Measurements from ENCODE around the gene CYP4F2.
"Not testable (repeated sequence)": the region's sequence is repeated elsewhere in the genome, so short reads cannot be mapped to it uniquely, and the experiment has no call there.

Gene CYP4F2

DNA sequence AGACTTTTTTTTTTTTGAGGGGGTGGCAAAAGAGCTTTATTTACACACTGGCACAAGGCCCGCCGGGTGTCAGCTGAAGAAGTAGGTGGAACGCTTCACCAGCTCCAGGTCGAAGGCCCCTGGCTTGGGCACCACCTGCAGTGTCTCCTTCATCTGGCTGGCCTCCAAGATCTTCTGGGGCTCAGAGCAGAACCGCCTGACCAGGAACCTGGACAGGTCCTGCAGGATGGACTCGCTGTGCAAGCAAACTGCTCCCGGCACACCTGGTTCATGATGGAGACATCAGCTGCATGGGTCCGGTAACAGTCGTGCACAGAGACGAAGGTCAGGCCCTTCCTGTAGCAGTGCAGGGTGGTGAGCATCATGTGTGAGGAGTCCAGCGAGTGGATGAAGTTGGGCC is 4.4 kb upstream of the CYP4F2 start:
- in situ Hi-C loops (cut with HindIII; ENCODE audit: low sequenced_read_pairs), result loop anchor here (10.0 kb wide), 1 partner anchor 267 kb away; no protein-coding TSS in a partner anchor

DNA sequence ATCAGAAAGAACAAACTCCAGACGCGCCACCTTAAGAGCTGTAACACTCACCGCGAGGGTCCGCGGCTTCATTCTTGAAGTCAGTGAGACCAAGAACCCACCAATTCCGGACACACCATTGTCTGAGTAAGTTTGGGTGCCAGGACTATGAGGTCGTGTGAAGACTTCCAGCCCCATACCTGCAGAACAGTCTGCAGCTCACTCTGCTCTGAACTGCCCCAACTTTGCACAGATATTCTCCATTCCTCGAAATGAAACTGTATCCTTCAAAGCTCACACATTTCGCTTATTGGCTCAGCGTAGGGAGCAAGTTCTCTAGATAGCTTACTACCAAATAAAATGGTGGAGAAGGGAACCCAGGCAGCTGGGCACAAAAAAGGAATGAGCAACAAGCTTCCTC is 2.6 kb upstream of the CYP4F2 start:
- in situ Hi-C loops (cut with HindIII; ENCODE audit: low sequenced_read_pairs), result loop anchor here (10.0 kb wide), 1 partner anchor 266 kb away; no protein-coding TSS in a partner anchor

DNA sequence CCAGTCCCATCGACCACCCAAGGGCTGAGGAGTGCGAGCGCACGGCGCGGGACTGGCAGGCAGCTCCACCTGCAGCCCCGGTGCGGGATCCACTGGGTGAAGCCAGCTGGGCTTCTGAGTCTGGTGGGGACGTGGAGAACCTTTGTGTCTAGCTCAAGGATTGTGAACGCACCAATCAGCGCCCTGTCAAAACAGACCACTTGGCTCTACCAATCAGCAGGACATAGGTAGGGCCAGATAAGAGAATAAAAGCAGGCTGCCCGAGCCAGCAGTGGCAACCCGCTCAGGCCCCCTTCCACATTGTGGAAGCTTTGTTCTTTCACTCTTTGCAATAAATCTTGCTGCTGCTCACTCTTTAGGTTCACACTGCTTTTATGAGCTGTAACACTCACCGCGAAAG is 2.2 kb upstream of the CYP4F2 start:
- in situ Hi-C loops (cut with HindIII; ENCODE audit: low sequenced_read_pairs), result loop anchor here (10.0 kb wide), 1 partner anchor 265 kb away; no protein-coding TSS in a partner anchor

DNA sequence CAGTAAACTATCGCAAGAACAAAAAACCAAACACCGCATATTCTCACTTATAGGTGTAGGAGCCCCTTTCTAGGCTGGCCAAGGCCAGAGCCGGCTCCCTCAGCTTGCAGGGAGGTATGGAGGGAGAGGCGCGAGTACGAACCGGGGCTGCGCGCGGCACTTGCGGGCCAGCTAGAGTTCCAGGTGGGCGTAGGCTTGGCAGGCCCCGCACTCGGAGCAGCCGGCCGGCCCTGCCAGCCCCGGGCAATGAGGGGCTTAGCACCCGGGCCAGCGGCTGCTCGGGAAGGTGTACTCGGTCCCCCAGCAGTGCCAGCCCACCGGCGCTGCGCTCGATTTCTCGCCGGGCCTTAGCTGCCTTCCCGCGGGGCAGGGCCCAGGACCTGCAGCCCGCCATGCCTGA is 1.7 kb upstream of the CYP4F2 start:
- in situ Hi-C loops (cut with HindIII; ENCODE audit: low sequenced_read_pairs), result not testable (repeated sequence)

DNA sequence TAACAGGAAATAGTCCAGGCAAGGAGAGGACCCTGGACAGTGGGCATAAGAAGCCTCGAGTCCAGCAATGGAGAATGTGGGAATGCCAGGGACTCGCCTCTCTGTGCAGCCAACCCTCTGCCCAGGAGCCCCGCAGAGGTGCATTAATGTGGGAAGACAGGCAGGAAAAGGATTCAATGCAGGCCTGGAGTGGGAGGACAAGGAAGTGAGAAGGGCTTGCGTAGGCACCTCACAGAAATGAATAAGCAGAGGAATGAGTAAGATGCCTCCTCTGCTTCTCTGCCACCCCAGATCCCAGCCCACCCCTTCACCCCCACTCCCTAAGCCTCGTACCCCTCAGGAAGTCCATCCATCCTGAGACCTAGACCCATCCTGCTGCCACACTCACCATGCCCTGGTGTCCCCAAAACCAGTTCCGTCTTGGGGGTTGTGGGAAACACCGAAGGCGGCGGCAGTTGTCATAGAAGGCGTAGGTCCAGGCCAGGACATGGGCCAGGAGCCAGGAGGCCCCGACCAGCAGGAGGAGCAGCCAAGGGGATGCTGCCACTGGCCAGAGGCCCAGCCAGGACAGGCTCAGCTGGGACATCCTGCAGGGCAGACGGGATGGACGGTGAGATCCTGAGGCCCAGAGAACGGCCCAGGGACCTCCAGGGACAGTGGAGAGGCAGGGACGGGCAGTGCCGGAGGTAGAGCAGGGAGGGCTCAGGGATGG is 692 bp downstream of the CYP4F2 start:
- in situ Hi-C loops (cut with HindIII; ENCODE audit: low sequenced_read_pairs), result no loop called here

DNA sequence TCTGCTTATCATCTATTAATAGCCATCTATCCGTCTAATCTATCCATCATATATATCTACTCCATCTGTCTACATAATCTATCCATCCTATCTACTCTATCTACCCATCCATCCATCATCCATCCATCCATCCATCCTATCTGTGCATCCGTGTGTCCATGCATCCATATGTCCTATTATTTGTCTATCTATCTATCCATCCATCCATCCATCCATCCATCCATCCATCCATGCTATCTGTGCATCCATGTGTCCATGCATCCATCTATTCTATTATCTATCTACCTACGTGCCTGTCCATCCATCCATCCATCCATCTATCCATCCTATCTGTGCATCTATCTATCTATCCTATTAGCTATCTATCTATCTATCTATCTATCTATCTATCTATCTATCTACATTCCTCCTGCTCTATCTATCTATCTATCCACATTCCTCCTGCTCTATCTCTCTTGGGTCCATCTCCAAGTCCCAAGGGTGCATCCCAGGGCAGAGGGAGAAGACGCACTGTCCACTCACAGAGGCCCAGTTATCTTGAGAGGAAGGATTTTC is 1.9 kb downstream of the CYP4F2 start:
- in situ Hi-C loops (cut with HindIII; ENCODE audit: low sequenced_read_pairs), result no loop called here

DNA sequence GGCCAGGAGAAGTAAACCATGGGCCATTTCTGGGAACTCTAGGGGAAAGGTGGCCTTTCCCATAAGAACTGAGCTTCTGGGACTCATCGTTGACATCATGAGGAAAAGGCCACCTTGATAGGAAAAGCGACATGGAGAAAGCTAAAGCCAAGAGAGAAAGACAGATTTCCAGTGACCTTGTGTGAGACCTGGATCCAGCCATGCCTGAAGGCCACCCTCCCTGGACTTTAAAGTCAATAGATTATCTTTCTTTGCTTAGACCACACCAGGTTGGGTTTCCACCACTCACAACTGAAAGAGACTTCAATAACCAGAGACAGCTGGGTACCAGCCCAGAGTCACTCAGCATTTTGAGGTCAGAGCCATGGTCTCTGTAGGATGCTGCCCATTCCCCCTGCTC is 3.5 kb downstream of the CYP4F2 start:
- in situ Hi-C loops (cut with HindIII; ENCODE audit: low sequenced_read_pairs), result no loop called here

DNA sequence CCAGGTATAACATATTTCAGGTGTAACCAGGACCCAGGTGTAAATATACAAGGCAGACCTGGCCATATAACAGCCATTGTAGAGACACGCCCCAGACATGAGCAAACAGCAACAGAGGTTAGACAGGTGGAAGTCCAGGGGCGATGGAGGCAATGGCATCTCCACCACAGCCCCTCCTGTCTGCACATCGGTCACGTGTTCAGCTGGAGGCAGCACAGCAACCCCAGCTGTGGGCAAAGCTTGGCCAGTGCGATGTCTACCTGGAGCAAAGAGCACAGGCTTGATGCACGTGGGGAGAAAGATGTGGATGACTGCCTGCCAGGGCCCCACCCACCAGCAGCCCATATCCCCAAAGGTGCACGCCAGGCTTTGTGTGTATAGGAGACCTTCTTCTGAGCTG is 4.4 kb downstream of the CYP4F2 start:
- in situ Hi-C loops (cut with HindIII; ENCODE audit: low sequenced_read_pairs), result no loop called here

DNA sequence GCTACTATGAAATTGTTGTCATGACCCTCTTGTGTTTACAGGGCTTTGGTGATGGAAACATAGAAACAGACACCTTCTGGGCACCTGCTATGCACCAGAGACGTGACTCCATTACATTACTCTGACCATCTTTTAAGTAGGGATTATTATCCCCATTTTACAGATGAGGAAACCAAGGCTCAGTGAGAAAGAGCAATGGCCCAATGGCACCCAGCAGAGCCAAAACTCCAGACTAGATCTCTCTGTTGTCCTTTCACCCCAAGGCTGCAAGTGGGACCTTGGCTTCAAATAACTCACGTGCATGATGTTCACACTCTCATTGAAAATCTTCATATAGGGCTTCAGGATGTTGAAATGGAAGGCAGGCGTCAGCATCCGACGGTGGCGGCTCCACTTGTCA is 5.9 kb downstream of the CYP4F2 start:
- in situ Hi-C loops (cut with HindIII; ENCODE audit: low sequenced_read_pairs), result no loop called here

DNA sequence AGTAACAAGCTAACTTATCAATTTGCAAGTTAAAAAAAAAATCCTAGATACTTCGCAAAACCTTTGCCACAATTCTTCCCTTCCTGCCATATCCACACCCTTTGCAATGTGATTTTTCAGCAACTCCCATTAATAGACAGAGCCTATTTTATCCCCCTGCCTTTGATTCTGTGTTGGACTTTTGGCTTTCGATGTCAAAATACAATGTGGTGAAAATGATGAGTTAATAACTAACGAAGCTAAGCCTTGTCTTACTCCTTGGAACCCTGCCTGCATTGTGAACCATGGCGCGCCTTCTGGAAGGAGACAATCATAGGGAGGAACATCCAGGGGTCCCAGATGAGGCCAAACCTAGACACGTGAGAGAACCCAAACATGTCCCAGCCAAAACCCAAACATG is 6.4 kb downstream of the CYP4F2 start:
- in situ Hi-C loops (cut with HindIII; ENCODE audit: low sequenced_read_pairs), result no loop called here

DNA sequence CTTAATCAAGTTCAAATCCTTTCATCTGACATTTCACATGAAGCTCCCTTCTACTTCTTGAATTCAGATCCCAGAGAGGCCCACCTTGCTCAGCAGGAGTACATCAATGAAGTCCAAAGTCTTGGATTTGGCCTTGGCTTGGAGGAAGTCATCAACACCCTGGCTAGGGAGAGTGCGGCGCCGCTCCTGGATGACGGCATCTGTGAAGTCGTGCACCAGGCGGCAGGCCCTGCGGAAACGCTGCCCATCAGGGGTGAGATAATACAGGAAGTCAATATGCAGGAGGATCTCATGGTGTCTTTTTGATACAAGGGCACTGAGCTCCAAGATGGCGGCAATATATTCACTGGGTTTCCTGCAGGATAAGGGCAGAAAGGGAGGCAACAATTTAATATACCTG is 8.5 kb downstream of the CYP4F2 start:
- in situ Hi-C loops (cut with HindIII; ENCODE audit: low sequenced_read_pairs), result not testable (repeated sequence)

DNA sequence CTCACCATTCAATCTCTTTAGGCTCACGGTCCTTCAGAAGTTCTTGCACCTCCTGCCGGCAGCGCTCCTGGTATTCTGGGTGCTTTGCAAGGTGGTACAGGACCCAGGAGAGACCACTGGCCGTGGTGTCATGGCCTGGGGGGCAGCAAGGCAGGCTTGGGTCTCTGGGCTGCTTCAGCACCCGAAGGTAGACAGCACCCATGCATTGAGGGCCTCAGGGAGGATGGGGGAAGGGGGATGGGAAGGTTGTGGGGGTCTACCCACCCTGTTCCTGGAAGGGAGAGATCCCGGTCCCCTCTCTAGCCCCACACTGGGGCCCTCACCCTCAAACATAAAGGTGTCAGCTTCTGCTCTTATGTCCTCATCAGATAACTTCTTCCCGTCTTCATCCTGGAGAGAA is 12.0 kb downstream of the CYP4F2 start:
- in situ Hi-C loops (cut with HindIII; ENCODE audit: low sequenced_read_pairs), result no loop called here

DNA sequence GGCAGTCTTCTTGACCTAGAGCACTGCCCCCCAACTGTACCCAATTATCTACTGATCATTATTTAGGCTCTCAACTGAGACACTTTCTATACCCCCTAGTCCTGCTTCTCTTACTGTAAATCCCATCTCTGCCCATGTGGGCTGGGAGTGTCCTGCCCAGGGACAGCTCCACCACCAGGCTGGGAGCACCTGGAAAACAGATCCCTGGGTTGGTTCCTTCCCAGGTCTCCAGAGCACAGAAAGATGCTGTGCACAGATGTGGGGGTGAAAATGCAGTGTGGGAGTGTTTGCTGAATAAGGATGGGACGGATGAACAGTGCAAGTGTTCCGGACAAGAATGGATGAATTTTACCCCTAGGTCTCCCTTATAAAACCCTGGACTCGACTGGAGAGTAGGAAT is 12.7 kb downstream of the CYP4F2 start:
- in situ Hi-C loops (cut with HindIII; ENCODE audit: low sequenced_read_pairs), result no loop called here

DNA sequence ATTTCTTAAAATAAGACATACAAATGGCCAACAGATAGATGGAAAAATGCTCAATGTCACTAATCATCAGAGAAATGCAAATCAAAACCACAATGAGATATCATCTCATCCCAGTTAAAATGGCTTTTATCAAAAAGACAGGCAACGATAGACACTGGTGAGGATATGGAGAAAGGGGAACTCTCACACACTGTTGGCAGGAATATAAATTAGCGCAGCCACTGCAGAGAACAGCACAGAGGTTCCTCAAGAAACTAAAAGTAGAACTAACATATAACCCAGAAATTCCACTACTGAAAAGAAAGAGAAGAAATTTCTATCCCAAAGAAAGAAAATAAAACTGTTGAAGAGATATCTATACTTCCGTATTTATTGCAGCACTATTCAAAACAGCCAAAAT is 14.5 kb downstream of the CYP4F2 start:
- in situ Hi-C loops (cut with HindIII; ENCODE audit: low sequenced_read_pairs), result not testable (repeated sequence)

DNA sequence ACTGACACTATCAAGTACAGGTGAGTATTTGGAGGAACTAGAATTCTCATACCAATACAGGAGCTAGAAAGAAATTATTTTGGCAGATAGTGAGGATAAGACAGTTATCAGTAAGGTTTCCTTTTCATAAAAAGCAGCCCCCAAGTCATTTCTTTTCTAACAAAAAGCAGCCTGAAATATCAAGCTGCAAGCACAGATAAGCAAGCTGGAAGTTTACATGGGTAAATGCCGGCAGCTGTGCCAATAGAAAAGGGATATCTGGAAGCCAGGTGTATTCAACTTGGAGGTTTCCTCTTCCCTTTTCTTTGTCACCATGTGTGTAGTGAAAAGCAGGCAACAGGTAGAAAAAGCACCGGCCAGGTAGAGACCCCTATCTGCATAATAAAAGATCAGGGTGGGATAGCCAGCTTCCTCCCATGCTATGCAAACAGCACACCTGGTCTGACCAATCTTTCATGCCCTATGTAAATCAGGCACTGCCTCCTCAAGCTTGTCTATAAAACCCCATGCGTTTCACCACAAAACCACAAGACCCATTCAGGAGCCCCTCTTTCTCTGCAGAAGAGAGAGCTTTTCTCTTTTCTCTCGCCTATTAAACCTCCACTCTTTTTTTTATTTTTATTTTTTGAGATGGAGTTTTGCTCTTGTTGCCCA is 22.9 kb downstream of the CYP4F2 start:
- in situ Hi-C loops (cut with HindIII; ENCODE audit: low sequenced_read_pairs), result no loop called here

DNA sequence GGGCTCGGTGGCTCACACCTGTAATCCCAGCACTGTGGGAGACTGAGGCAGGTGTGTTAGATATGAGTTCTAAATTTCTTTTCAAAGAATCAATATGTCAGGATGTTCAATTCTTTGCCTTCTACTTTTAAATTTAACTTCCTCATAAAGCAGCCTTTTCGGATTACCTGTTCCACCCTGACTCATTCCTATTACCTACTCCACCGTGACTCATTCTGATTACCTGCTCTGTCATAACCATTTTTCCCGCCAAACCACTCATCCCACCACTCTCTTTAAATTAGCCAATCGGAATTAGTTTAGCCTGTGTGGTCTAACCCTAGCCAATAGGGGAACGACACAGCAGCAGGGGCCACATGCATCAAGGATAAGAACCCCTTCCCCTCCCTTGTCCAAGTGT is 24.1 kb downstream of the CYP4F2 start:
- in situ Hi-C loops (cut with HindIII; ENCODE audit: low sequenced_read_pairs), result not testable (repeated sequence)

DNA sequence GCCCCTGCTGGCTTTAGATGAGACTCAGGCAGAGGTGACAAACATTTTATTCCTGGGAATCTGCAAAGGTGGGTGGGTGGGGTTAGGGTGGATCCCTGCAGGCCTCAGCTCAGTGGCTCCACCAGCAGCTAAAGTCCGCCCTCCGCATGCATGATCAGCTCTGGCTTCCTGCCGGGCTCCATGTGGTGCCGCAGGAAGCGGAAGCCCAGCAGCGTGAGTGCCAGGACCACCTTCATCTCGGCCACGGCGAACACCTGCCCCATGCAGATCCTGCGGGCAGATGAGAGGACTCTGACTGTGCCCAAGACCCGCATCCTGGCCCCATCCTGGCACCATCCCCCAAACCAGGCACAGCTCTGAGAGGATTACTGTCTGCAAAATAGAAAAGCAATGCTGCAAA is 26.3 kb downstream of the CYP4F2 start:
- in situ Hi-C loops (cut with HindIII; ENCODE audit: low sequenced_read_pairs), result no loop called here

DNA sequence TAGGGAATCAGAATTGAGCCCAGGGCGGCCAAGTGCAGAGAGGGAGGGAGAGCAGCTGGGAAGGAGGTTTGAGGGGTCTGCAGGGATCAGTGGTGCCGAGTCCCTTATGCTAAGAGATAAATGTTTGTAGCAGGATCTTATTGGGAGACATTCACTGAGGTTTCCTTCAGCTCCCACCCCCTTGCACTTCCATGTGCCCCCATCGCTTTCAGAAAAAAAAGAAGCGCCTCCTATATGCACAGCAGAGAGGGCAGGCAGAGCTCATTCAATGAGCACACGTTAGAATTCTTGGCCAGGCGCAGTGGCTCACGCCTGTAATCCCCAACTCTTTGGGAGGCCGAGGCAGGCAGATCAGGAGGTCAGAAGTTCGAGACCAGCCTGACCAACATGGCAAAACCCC is 28.0 kb downstream of the CYP4F2 start:
- in situ Hi-C loops (cut with HindIII; ENCODE audit: low sequenced_read_pairs), result no loop called here

DNA sequence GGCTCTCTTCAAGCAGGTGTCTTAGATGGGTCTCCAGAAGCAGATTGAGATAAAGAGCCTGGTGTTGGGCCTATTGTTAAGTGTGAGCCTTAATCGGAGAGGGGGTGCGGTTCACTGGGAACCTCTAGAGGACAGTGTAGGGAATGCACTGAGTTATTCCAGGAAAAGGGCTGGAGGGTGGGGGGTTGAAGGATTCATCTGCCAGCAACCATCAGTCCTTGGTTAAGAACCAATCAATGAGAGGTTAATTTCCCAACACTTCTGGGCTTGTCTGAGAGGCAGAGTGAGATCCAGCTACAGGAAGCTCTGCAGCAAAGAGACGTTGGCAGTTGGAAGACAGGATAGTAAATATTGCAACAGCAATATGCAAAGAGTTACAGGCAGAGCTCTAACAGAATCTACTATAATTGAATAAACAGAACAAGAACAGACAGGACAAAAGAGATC is 28.7 kb downstream of the CYP4F2 start:
- in situ Hi-C loops (cut with HindIII; ENCODE audit: low sequenced_read_pairs), result no loop called here

DNA sequence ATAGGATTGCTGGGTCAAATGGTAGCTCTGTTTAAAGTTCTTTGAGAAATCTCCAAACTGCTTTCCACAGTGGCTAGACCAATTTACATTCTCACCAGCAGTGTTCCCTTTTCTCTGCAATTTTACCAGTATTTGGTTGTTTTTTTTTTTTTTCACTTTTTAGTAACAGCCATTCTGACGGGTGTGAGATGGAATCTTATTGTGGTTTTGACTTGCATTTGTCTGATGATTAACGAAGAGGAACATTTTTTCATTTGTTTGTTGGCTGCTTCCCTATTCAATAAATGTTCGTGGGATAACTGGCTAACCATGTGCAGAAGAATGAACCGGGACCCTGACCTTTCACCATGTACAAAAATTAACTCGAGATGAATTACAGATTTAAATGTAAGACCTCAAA is 31.2 kb downstream of the CYP4F2 start:
- in situ Hi-C loops (cut with HindIII; ENCODE audit: low sequenced_read_pairs), result no loop called here

DNA sequence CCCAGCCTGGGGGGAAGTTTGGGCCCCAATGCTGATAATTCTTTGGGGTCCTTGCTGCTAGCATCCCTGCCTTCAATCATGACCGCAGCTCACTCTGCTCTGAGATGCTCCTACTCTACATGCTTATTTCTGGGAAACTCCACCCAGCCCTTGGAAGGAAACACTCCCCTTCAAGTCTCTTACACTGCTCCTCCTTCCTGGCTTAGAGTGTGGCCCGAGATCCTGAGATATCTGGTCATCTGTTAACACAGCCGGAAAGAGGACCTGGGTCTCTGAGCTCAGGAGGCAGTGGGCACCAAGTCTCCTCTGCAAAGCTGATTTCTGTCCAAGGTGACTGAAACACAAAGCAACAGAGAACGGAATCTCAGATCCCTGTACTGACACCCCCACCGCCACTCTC is 33.0 kb downstream of the CYP4F2 start:
- in situ Hi-C loops (cut with HindIII; ENCODE audit: low sequenced_read_pairs), result no loop called here

DNA sequence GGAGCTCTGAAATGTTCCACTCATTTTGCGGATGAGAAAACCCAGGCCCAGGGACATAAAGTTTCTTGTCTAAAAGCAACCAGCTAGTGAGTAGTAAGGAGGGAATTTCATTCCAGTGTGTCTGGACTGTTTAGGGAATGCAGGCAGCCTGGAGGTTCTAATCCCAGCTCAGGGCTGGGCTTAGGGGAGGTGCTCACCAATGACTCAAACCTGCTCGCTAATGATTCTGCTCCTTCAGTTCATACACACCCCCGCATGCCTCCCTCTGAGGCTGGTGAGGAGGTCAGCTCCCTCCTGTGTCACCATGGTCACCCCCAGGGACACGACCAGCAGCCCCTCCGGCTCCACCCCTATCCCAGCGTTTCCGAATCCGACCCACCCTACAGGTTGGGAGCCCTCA is 34.6 kb downstream of the CYP4F2 start:
- in situ Hi-C loops (cut with HindIII; ENCODE audit: low sequenced_read_pairs), result no loop called here
